H1 (cell line): Measurements from ENCODE around the gene MSANTD2. TPM values are rescaled to one million over a fixed set of nuclear protein-coding genes. Genes with fewer than 3 reads are reported as not detected.

Experiments
- GTF2F1 ChIP-seq: IDR thresholded peaks from 2 replicates; pipeline ENCODE4 v1.6.1; 2012; ENCODE audit warnings: low read depth, low read length, improper control_type of control experiment, borderline replicate concordance
- KDM1A ChIP-seq: fragments of 200-600, 300-600 bp; sonication (generic); IDR thresholded peaks from 2 replicates; pipeline ENCODE4 v1.7.1; 2016; ENCODE audit warnings: mild to moderate bottlenecking, low read length, borderline replicate concordance
- POLR2A ChIP-seq, 2 experiments: IDR thresholded peaks; 1 replicate in 1 of 2; 2 replicates in 1 of 2; pipeline ENCODE4 v1.6.1; 2011; ENCODE audit warnings: low read depth in 2 of 2, low read length in 2 of 2, mild to moderate bottlenecking in 2 of 2; ENCODE audit errors: control extremely low read depth in 1 of 2
- SP4 ChIP-seq: IDR thresholded peaks from 2 replicates; pipeline ENCODE4 v1.6.1; 2012; ENCODE audit warnings: low read length, inconsistent platforms
- SUZ12 ChIP-seq: fragments of 200-600 bp; sonication (generic); IDR thresholded peaks from 2 replicates; pipeline ENCODE4 v1.6.1; 2012; ENCODE audit warnings: mild to moderate bottlenecking, inconsistent platforms, low read length, moderate library complexity, mixed read lengths
- TAF1 ChIP-seq: IDR thresholded peaks from 2 replicates; pipeline ENCODE4 v1.6.1; 2011; ENCODE audit warnings: mild to moderate bottlenecking, low read depth, low read length
- polyA plus RNA-seq, 7 experiments: library from polyadenylated mRNA; depleted of rRNA in 3 of 7; stranded (reverse) in 5 of 7; unstranded in 2 of 7; fragments of >200 nt in 5 of 7; fragments of 200-250 nt in 2 of 7; gene quantifications; 1 replicate in 5 of 7; 2 replicates in 1 of 7; 4 replicates in 1 of 7; pipeline versions ENCODE4 v1.2.1 to v1.2.3, GENCODE V29; 2011 to 2013; ENCODE audit warnings: missing spikeins in 2 of 7, mixed read lengths in 2 of 7
- total RNA-seq: library from RNA; stranded (reverse); fragmentation: NEBNext Ultra II Directional; extraction: Animal tissue kit (Norgen Biotek cat#: 25700); gene quantifications from 2 replicates; pipeline ENCODE4 v1.2.1, GENCODE V29; 2021

The MSANTD2 gene
- total and polyA plus RNA-seq, 2 of the 8 experiments (the other 6 are each of a cell fraction or from before 2014, with no cell fraction given): 8.2 to 15.9 TPM

DNA sequence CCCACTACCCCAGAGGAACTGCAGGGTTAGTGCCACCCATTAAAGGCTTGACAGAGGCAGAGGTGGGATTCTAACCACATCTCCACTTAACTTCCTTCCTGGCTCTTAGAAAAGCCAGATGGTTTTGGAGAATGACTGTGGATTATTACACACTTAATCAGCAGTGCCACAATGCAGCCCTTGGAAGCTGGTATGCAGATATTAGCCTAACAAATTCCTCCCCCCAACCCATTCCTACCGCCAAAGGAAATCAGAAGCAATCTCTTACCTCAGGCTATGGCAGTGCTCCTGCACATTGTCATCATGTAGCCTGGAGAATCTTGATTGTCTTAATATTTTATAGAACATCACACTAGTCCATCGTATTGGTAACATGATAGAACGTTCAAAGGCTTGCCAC lies 83.6 kb downstream of the MSANTD2 start (continued):
- TF ChIP-seq SP4: no peak
- no peak for TF ChIP-seq GTF2F1
- no peak for TF ChIP-seq SUZ12
- TF ChIP-seq POLR2A (IDR thresholded peaks at IDR 0.05; ENCODE audit: control extremely low read depth in 1 of 2, low read depth in 2 of 2, low read length in 2 of 2): no peak
- no peak for TF ChIP-seq TAF1
- no peak for TF ChIP-seq KDM1A

Other genes with a start within 250 kb of the MSANTD2 start
- gene OR8A1, start 230.4 kb downstream of the MSANTD2 start, total RNA-seq: not detected in 2 replicates
- not detected in 2 replicates for gene OR8A1, start 230.4 kb downstream of the MSANTD2 start, polyA plus RNA-seq (2011; rRNA removed)
- gene PANX3, start 189.0 kb downstream of the MSANTD2 start, total RNA-seq: not detected in 2 replicates
- not detected in 2 replicates for gene PANX3, start 189.0 kb downstream of the MSANTD2 start, polyA plus RNA-seq (2011; rRNA removed)
- 22.7 and 26.7 TPM in 2 replicates for gene TBRG1, start 177.5 kb downstream of the MSANTD2 start, total RNA-seq
- 13.6 and 16.3 TPM in 2 replicates for gene TBRG1, start 177.5 kb downstream of the MSANTD2 start, polyA plus RNA-seq (2011; rRNA removed)
- 1.7 and 2.3 TPM in 2 replicates for gene SIAE, start 126.7 kb downstream of the MSANTD2 start, total RNA-seq
- 1.9 and 3.7 TPM in 2 replicates for gene SIAE, start 126.7 kb downstream of the MSANTD2 start, polyA plus RNA-seq (2011; rRNA removed)
- gene SPA17, start 126.5 kb downstream of the MSANTD2 start, total RNA-seq: 4.2 and 5.2 TPM in 2 replicates
- gene SPA17, start 126.5 kb downstream of the MSANTD2 start, polyA plus RNA-seq (2011; rRNA removed): 1.8 and 3.7 TPM in 2 replicates
- 0.60 and 0.75 TPM in 2 replicates for gene NRGN, start 60.5 kb downstream of the MSANTD2 start, total RNA-seq
- 1.0 and 1.5 TPM in 2 replicates for gene NRGN, start 60.5 kb downstream of the MSANTD2 start, polyA plus RNA-seq (2011; rRNA removed)
- gene VSIG2, start 48.2 kb downstream of the MSANTD2 start, total RNA-seq: not detected in 2 replicates
- gene VSIG2, start 48.2 kb downstream of the MSANTD2 start, polyA plus RNA-seq (2011; rRNA removed): 0.18 and 0.35 TPM in 2 replicates
- gene ESAM, start 38.1 kb downstream of the MSANTD2 start, total RNA-seq: 0.17 TPM in 1 of 2 replicates, not detected in the other
- gene ESAM, start 38.1 kb downstream of the MSANTD2 start, polyA plus RNA-seq (2011; rRNA removed): 0.09 and 0.19 TPM in 2 replicates
- 7.8 and 12.1 TPM in 2 replicates for gene ROBO3, start 65.0 kb upstream of the MSANTD2 start, total RNA-seq
- gene ROBO3, start 65.0 kb upstream of the MSANTD2 start, polyA plus RNA-seq (2011; rRNA removed): 24.6 and 42.1 TPM in 2 replicates
- gene ROBO4, start 97.5 kb upstream of the MSANTD2 start, total RNA-seq: not detected in 2 replicates
- gene ROBO4, start 97.5 kb upstream of the MSANTD2 start, polyA plus RNA-seq (2011; rRNA removed): 0.03 TPM in 1 of 2 replicates, not detected in the other
- not detected in 2 replicates for gene HEPN1, start 118.8 kb upstream of the MSANTD2 start, total RNA-seq
- gene HEPN1, start 118.8 kb upstream of the MSANTD2 start, polyA plus RNA-seq (2011; rRNA removed): not detected in 2 replicates
- gene HEPACAM, start 135.6 kb upstream of the MSANTD2 start, total RNA-seq: not detected in 2 replicates
- not detected in 2 replicates for gene HEPACAM, start 135.6 kb upstream of the MSANTD2 start, polyA plus RNA-seq (2011; rRNA removed)
- 3.1 and 4.0 TPM in 2 replicates for gene CCDC15, start 153.8 kb upstream of the MSANTD2 start, total RNA-seq
- gene CCDC15, start 153.8 kb upstream of the MSANTD2 start, polyA plus RNA-seq (2011; rRNA removed): 0.64 and 1.5 TPM in 2 replicates